ENCODE measurements around the gene TBX1.

DNA sequence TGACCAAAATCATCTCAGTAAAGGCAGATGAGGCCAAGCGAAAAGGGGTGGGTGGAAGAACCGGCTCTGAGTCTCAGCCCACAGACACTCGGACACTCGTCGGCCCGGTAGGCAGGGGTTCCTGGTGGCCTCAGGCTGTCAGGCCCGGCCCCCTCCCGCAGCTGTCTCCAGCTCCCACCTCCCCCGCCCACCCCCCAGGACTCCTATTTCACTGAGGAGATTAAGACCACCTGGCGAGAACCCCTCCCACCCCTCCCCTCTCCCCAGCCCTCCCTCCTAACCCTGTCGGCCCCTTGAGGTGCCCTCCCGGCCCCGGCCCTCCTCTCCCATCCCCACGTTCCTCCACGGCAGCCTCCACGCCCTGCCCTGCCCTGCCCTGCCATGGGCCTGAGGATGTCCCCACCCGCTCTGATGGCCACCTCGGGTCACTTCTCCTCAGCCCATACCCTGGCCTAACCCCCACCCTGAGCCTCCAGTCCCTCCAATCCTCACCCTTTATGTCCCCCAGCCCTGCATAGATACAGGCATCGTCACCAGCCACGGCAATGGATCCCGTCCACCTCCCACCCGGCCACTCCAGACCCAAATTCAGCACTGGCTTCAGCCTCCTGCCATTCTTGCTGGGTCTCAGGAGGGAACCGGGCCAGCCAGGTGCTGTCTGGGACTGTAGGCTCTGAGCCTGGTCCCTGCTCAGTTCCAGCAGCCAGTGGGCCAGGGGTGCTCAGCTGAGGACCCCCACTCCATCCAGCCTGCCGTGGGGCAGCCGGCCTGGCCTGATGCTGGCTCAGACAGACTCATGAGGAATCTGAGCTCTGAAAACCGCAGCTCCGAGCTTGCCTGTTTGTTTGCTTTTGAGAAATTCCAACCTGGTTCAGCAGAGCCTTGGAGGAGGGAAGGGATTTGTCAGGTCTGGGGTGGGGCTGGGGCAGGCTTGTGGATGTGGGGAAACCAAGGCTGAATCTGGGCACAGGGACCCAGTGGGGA is 9.8 kb upstream of the TBX1 start:
- TF ChIP-seq CTCF (IDR thresholded peaks at IDR 0.05): no peak
- no peak for TF ChIP-seq POLR2A (IDR thresholded peaks at IDR 0.05)

Data from uterus (tissue), 2 donors.